Gastroesophageal sphincter (tissue), 4 donors: ENCODE data around the gene RIMBP2. TPM values are rescaled to one million over a fixed set of nuclear protein-coding genes. Genes with fewer than 3 reads are reported as not detected.
"Not testable (repeated sequence)": the region's sequence is repeated elsewhere in the genome, so short reads cannot be mapped to it uniquely, and the experiment has no call there.

Experiments used
- ATAC-seq: fragments of 150-250 bp; one replicate; pipeline ENCODE4 v1.9.1; 2016; ENCODE audit warnings: mild to moderate bottlenecking, moderate library complexity
- H3K27ac ChIP-seq, 4 donors: fragments of 200-600 bp; sonication (generic) in 3 of 4; 1 replicate in 3 of 4; 2 replicates in 1 of 4; pipeline ENCODE4 v1.5.1; 2016 to 2019
- H3K27me3 ChIP-seq: fragments of 200-600 bp; sonication (generic); one replicate; pipeline ENCODE4 v1.5.1; 2019
- H3K36me3 ChIP-seq, 2 donors: fragments of 200-600 bp; sonication (generic); one replicate each; pipeline ENCODE4 v1.5.1; 2019; ENCODE audit warnings: control low read depth in 1 of 2
- H3K4me1 ChIP-seq, 3 donors: fragments of 200-600 bp; sonication (generic); 1 replicate in 2 of 3; 2 replicates in 1 of 3; pipeline ENCODE4 v1.5.1; 2016 to 2019; ENCODE audit warnings: control low read depth in 2 of 3
- H3K4me3 ChIP-seq, 2 donors: fragments of 200-600 bp; sonication (generic); one replicate each; pipeline ENCODE4 v1.5.1; 2019; ENCODE audit warnings: mild to moderate bottlenecking in 1 of 2, moderate library complexity in 1 of 2
- H3K9me3 ChIP-seq, 3 donors: fragments of 200-600 bp; sonication (generic); one replicate each; pipeline ENCODE4 v1.5.1; 2017 to 2019; ENCODE audit warnings: control low read depth in 2 of 3
- CTCF ChIP-seq, 4 experiments: fragments of 200-600 bp in 2 of 4; fragments of 450-650 bp in 2 of 4; sonication (generic) in 1 of 4; IDR thresholded peaks; one replicate each; pipeline ENCODE4 v1.5.1; 2017 to 2019; ENCODE audit warnings: antibody characterized with exemption in 4 of 4, mild to moderate bottlenecking in 2 of 4, moderate library complexity in 2 of 4
- EP300 ChIP-seq: sonication (generic); formaldehyde crosslinking; IDR thresholded peaks from one replicate; pipeline ENCODE4 v1.6.1; 2017; ENCODE audit warnings: antibody characterized with exemption, mild to moderate bottlenecking
- POLR2A ChIP-seq, 2 donors: fragments of 450-650 bp; IDR thresholded peaks; one replicate each; pipeline ENCODE4 v1.6.1; 2017; ENCODE audit warnings: antibody characterized with exemption in 2 of 2, mild to moderate bottlenecking in 2 of 2, moderate library complexity in 1 of 2
- POLR2AphosphoS5 ChIP-seq: sonication (generic); formaldehyde crosslinking; IDR thresholded peaks from one replicate; pipeline ENCODE4 v1.6.1; 2017; ENCODE audit warnings: antibody characterized with exemption
- WGBS, 2 donors: methylation state at CpG; one replicate each; pipeline ENCODE4 v1.1.5; 2018; ENCODE audit warnings: low coverage in 1 of 2; 5-methylcytosine and 5-hydroxymethylcytosine counted together
- total RNA-seq, 4 donors: library from RNA; depleted of rRNA; stranded (reverse); fragments of >200 nt; gene quantifications; one replicate each; pipeline ENCODE4 v1.1.0, GENCODE V29; 2016

The RIMBP2 gene
- total RNA-seq, 4 donors from 2014 or later, result 0.42 to 1.1 (median 0.60) TPM

DNA sequence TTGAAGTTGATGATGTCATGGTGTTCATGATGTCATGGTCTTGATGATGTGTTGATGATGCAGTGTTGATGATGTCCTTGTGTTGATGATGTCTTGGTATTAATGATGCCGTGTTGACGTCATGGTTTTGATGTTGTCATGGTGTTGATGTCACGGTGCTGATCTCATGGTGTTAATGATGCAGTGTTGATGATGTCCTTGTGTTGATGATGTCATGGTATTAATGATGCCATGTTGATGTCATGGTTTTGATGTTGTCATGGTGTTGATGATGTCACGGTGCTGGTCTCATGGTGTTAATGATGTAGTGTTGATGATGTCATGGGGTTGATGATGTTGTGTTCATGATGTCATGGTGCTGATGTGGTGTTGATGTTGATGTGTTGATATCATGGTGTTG lies 48.0 kb upstream of the RIMBP2 start:
- TF ChIP-seq POLR2A (IDR thresholded peaks at IDR 0.05) (no peak), POLR2AphosphoS5 (no peak), EP300 (no peak), CTCF (IDR thresholded peaks at IDR 0.05) (no peak)
- no peak for ATAC-seq
- WGBS, 2 donors, result 92 to 100% methylated on average over 1 to 2 of the region's 4 CpGs

DNA sequence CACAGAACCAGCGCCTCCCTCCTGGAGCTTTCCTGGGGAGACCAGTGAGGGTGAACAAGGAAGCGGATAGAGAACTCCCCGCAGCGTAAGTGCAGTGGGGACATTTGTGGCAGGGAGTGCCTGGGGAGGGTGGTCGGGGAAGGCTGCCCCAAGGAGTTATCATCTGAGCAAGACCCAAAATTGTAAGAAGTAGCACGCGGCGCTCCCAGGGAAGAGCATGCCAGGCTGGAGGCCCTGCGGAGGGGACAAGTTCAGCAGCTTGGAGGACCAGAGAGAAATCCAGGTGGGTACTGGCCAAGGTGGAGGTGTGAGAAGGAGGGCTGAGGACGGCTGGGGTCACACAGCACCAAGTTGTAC lies 46.2 kb upstream of the RIMBP2 start:
- H3K27ac ChIP-seq, result no peak overlapping the region
- WGBS, 2 donors, result 51% methylated on average over 5 of the region's 10 CpGs; no CpG with 5 or more reads in 1 of the 2 donors
- no peak for ATAC-seq
- TF ChIP-seq EP300 (no peak), POLR2AphosphoS5 (no peak)
- no peaks in the 10 kb centered on the region for H3K9me3 ChIP-seq
- no peaks in the 10 kb centered on the region for H3K36me3 ChIP-seq
- H3K4me3 ChIP-seq, result no peak overlapping the region
- H3K4me1 ChIP-seq, result peaks cover 0 to 3% (median 0%) of the 10 kb centered on the region in 3 donors
- H3K27me3 ChIP-seq, result peaks cover 23% of the 10 kb centered on the region

More for the DNA sequence above, 48.0 kb upstream of the RIMBP2 start:
- Histone ChIP-seq H3K4me1 (peaks cover 0 to 3% (median 0%) of the 10 kb centered on the region in 3 donors), H3K36me3 (no peaks in the 10 kb centered on the region), H3K9me3 (no peaks in the 10 kb centered on the region), H3K27me3 (peaks cover 23% of the 10 kb centered on the region), H3K4me3 (no peak overlapping the region), H3K27ac (no peak overlapping the region)

GRCh38 chr12:130761537-130762318 lies 45.6 kb upstream of the RIMBP2 start:
- H3K4me3 ChIP-seq, result no peak overlapping the region
- no peak for ATAC-seq
- H3K27me3 ChIP-seq, result peaks cover 23% of the 10 kb centered on the region
- no CpG with 5 or more reads among the region's 29 CpGs for WGBS, 2 donors
- H3K9me3 ChIP-seq, result no peaks in the 10 kb centered on the region
- H3K27ac ChIP-seq, result no peak overlapping the region
- peaks cover 0 to 3% (median 0%) of the 10 kb centered on the region in 3 donors for H3K4me1 ChIP-seq
- TF ChIP-seq CTCF (IDR thresholded peaks at IDR 0.05) (peak in 2 of 4 experiments; percentile 12 to 49), POLR2AphosphoS5 (no peak), POLR2A (IDR thresholded peaks at IDR 0.05) (no peak), EP300 (no peak)
- no peaks in the 10 kb centered on the region for H3K36me3 ChIP-seq

DNA sequence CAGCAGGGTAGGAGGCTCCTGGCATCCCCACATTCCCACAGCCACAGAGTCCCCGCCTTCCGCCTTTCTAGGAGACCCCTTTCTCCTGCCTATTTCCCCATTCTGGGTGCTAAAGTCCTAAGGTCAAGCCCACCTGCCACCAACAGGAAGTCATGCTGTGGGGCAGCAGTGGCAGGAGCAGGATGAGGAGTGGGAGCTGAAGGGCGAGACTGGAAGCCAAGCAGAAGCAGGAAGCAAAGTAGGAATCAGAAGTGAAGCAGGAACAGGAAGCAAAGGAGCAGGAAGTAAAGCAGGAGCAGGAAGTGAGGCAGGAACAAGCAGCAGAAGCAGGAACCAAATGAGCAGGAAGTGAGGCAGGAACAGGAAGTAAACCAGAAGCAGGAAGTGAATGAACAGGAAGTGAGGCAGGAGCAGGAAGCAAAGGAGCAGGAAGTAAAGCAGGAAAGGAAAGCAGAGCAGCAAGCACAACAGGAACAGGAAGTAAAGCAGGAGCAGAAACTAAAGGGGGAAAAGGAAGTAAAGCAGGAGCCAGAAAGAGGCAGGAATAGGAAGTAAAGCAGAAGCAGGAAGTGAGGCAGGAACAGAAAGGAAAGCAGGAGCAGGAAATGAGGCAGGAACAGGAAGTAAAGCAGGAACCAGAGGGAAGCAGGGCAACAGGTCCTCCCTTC lies 38.3 kb upstream of the RIMBP2 start:
- Histone ChIP-seq H3K36me3 (no peaks in the 10 kb centered on the region), H3K4me3 (no peak overlapping the region), H3K9me3 (no peaks in the 10 kb centered on the region), H3K27ac (no peak overlapping the region), H3K27me3 (peaks cover 46% of the 10 kb centered on the region), H3K4me1 (no peaks in the 10 kb centered on the region)
- no peak for TF ChIP-seq POLR2A (IDR thresholded peaks at IDR 0.05)
- no peak for TF ChIP-seq EP300
- no peak for TF ChIP-seq CTCF (IDR thresholded peaks at IDR 0.05)
- TF ChIP-seq POLR2AphosphoS5, result no peak
- ATAC-seq, result no peak
- 90 to 94% methylated on average over 2 of the region's 3 CpGs for WGBS, 2 donors

- no peak overlapping the region for H3K4me3 ChIP-seq
- no peaks in the 10 kb centered on the region for H3K36me3 ChIP-seq
- no peak for TF ChIP-seq POLR2A (IDR thresholded peaks at IDR 0.05)
- no peak for TF ChIP-seq EP300
- no peak for TF ChIP-seq POLR2AphosphoS5
- no peak for TF ChIP-seq CTCF (IDR thresholded peaks at IDR 0.05)
- H3K4me1 ChIP-seq, result peaks cover 0 to 8% (median 3%) of the 10 kb centered on the region in 3 donors
- peaks cover 54% of the 10 kb centered on the region for H3K27me3 ChIP-seq
- H3K27ac ChIP-seq, result no peak overlapping the region
- WGBS, 2 donors, result 52 to 68% methylated on average over 8 to 9 of the region's 20 CpGs
- ATAC-seq, result no peak
- no peaks in the 10 kb centered on the region for H3K9me3 ChIP-seq
These were observed 36.7 kb upstream of the RIMBP2 start for GRCh38 chr12:130752692-130753230.

- peaks cover 54% of the 10 kb centered on the region for H3K27me3 ChIP-seq
- WGBS, 2 donors, result 75% methylated on average over 9 of the region's 11 CpGs; no CpG with 5 or more reads in 1 of the 2 donors
- H3K4me3 ChIP-seq, H3K36me3 ChIP-seq, H3K9me3 ChIP-seq, H3K27ac ChIP-seq, ATAC-seq: not testable (repeated sequence)
- H3K4me1 ChIP-seq, result peaks cover 0 to 11% (median 3%) of the 10 kb centered on the region in 3 donors
These were observed 35.9 kb upstream of the RIMBP2 start for GRCh38 chr12:130752037-130752436.
